OCI-LY7 (cell line): ENCODE measurements around the gene LIN37. TPM values are rescaled to one million over a fixed set of nuclear protein-coding genes. Genes with fewer than 3 reads are reported as not detected.
A peak's percentile ranks its signal among the peaks of the same experiment; 100 is the strongest.

Source experiments
- BruUV-seq: library from RNA; stranded (reverse); fragments of 400-500 nt; replicated peaks from 2 replicates; lab custom pipeline; 2021; lab: Mats Ljungman, UMichigan
- CTCF ChIA-PET: fragments of 300-600 bp; sonication (Branson Sonifier 250); formaldehyde crosslinking; loops from one replicate; lab custom pipeline; 2022; ENCODE audit warnings: antibody characterized with exemption; ENCODE audit not compliant: unreplicated experiment; lab: Charles Lee
- POLR2A ChIA-PET: fragments of 300-600 bp; sonication (Branson Sonifier 250); formaldehyde crosslinking; loops from one replicate; lab custom pipeline; 2022; ENCODE audit warnings: antibody characterized with exemption; lab: Charles Lee
- DNase-seq: peaks from one replicate; pipeline ENCODE4 v3.0.0-alpha.2; 2015; ENCODE audit warnings: low spot score
- H2AFZ ChIP-seq: fragments of 200-600 bp; sonication (generic), shearing (Covaris generic); 2 replicates; pipeline ENCODE4 v1.6.1; 2014; ENCODE audit warnings: mild to moderate bottlenecking, antibody characterized with exemption, low read length, moderate library complexity
- H3K27ac ChIP-seq: fragments of 200-600 bp; sonication (generic); 2 replicates; pipeline ENCODE4 v1.5.1; 2014; ENCODE audit warnings: mixed run types, low read depth, mild to moderate bottlenecking, moderate library complexity, low read length, inconsistent platforms; ENCODE audit not compliant: poor library complexity, severe bottlenecking
- H3K36me3 ChIP-seq: fragments of 200-600 bp; sonication (generic); 2 replicates; pipeline ENCODE4 v1.6.1; 2014; ENCODE audit warnings: mild to moderate bottlenecking, antibody characterized with exemption, low read length, moderate library complexity, mixed read lengths; ENCODE audit not compliant: insufficient read depth
- H3K4me1 ChIP-seq: fragments of 200-600 bp; sonication (generic); 2 replicates; pipeline ENCODE4 v1.5.1; 2014; ENCODE audit warnings: mild to moderate bottlenecking, low read length; ENCODE audit not compliant: insufficient read depth, poor library complexity, severe bottlenecking
- H3K4me2 ChIP-seq: fragments of 200-600 bp; sonication (generic); 2 replicates; pipeline ENCODE4 v1.6.1; 2014; ENCODE audit warnings: mild to moderate bottlenecking, low read length
- H3K4me3 ChIP-seq: fragments of 200-600 bp; sonication (generic); 2 replicates; pipeline ENCODE4 v1.5.1; 2014; ENCODE audit warnings: mild to moderate bottlenecking, low read depth, low read length; ENCODE audit not compliant: poor library complexity, severe bottlenecking
- H3K79me2 ChIP-seq: fragments of 200-600 bp; sonication (generic); 2 replicates; pipeline ENCODE4 v1.6.1; 2016; ENCODE audit warnings: low read depth, mild to moderate bottlenecking, low read length, moderate library complexity, mixed read lengths; ENCODE audit not compliant: insufficient read depth
- H3K9me2 ChIP-seq: fragments of 200-600 bp; sonication (generic); 2 replicates; pipeline ENCODE4 v1.6.1; 2016; ENCODE audit warnings: mild to moderate bottlenecking, low read length, mixed read lengths; ENCODE audit not compliant: insufficient read depth
- H3K9me3 ChIP-seq: fragments of 200-600 bp; sonication (generic); 2 replicates; pipeline ENCODE4 v1.6.1; 2014; ENCODE audit warnings: mild to moderate bottlenecking, mixed run types, low read length, mixed read lengths
- H4K20me1 ChIP-seq: fragments of 200-600 bp; sonication (generic); 2 replicates; pipeline ENCODE4 v1.6.1; 2014; ENCODE audit warnings: mild to moderate bottlenecking, antibody characterized with exemption, low read length, moderate library complexity, mixed read lengths; ENCODE audit not compliant: insufficient read depth
- EZH2phosphoT487 ChIP-seq: fragments of 200-600 bp; sonication (generic); IDR thresholded peaks from 2 replicates; pipeline ENCODE4 v1.6.1; 2018; ENCODE audit warnings: low read depth, borderline replicate concordance, mild to moderate bottlenecking, mixed run types, antibody characterized with exemption, low read length, moderate library complexity, mixed read lengths
- intact Hi-C: fragments of 100-400 bp; cut with micrococcal nuclease; formaldehyde crosslinking; loops from one replicate; pipeline ENCODE4 v1.10.0; 2022; ENCODE audit not compliant: unreplicated experiment
- total RNA-seq, 2 experiments: library from RNA; depleted of rRNA in 1 of 2; stranded (reverse); fragments of >200 nt in 1 of 2; shearing (Covaris generic) in 1 of 2; gene quantifications; 2 replicates each; pipeline ENCODE4 v1.2.3, GENCODE V29; 2014 to 2022
- TF ChIP-seq, protein P1 (sequence below): fragments of 200-600 bp; sonication (generic); conservative IDR thresholded peaks from 2 replicates; pipeline ENCODE4 v1.5.1; 2014; ENCODE audit warnings: mild to moderate bottlenecking, antibody characterized with exemption, low read length, moderate library complexity, mixed read lengths

LIN37 gene
- total RNA-seq, 2 experiments from 2014 or later: 11.6 to 11.7 TPM

- H3K9me3 ChIP-seq: no peaks in the 10 kb centered on the region
- intact Hi-C loops: no loop called here
Measured at GRCh38 chr19:35713506-35713850, 34.9 kb upstream of the LIN37 start.

GRCh38 chr19:35713904-35714495 is 34.4 kb upstream of the LIN37 start:
- ChIA-PET CTCF (interaction anchor here (0.6 to 1.0 kb wide), 2 partner anchors 20 to 395 kb away, joined by 3 to 7 read pairs; no protein-coding TSS in a partner anchor), POLR2A (interaction anchor here (1.3 kb wide), 1 partner anchor 17 kb away, joined by 3 read pairs; no protein-coding TSS in a partner anchor)
- BruUV-seq: no TSS peak
- no peak for DNase-seq
- no peak overlapping the region for H2AFZ ChIP-seq
- TF ChIP-seq, protein P1, sequence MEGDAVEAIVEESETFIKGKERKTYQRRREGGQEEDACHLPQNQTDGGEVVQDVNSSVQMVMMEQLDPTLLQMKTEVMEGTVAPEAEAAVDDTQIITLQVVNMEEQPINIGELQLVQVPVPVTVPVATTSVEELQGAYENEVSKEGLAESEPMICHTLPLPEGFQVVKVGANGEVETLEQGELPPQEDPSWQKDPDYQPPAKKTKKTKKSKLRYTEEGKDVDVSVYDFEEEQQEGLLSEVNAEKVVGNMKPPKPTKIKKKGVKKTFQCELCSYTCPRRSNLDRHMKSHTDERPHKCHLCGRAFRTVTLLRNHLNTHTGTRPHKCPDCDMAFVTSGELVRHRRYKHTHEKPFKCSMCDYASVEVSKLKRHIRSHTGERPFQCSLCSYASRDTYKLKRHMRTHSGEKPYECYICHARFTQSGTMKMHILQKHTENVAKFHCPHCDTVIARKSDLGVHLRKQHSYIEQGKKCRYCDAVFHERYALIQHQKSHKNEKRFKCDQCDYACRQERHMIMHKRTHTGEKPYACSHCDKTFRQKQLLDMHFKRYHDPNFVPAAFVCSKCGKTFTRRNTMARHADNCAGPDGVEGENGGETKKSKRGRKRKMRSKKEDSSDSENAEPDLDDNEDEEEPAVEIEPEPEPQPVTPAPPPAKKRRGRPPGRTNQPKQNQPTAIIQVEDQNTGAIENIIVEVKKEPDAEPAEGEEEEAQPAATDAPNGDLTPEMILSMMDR: no peak
- no peak for TF ChIP-seq EZH2phosphoT487
- H3K36me3 ChIP-seq: no peaks in the 10 kb centered on the region
- peak overlapping the region; percentile 9; the same call in 1 of the 2 replicates for H3K4me2 ChIP-seq
- intact Hi-C loops: no loop called here
- no peaks in the 10 kb centered on the region for H3K9me3 ChIP-seq
- H3K79me2 ChIP-seq: peaks cover 9% of the 10 kb centered on the region
- peaks cover 63% of the 10 kb centered on the region for H3K4me1 ChIP-seq
- H3K27ac ChIP-seq: no peak overlapping the region
- H3K9me2 ChIP-seq: no peaks in the 10 kb centered on the region
- H3K4me3 ChIP-seq: no peak overlapping the region
- peaks cover 1% of the 10 kb centered on the region for H4K20me1 ChIP-seq

More at GRCh38 chr19:35713506-35713850, 34.9 kb upstream of the LIN37 start:
- no peak overlapping the region for H3K27ac ChIP-seq
- H2AFZ ChIP-seq: no peak overlapping the region
- no peak overlapping the region for H3K4me3 ChIP-seq
- BruUV-seq: no TSS peak
- no peaks in the 10 kb centered on the region for H4K20me1 ChIP-seq
- ChIA-PET POLR2A (no interaction called here), CTCF (no interaction called here)
- peaks cover 4% of the 10 kb centered on the region for H3K79me2 ChIP-seq
- peaks cover 61% of the 10 kb centered on the region for H3K4me1 ChIP-seq
- no peaks in the 10 kb centered on the region for H3K36me3 ChIP-seq
- no peak overlapping the region for H3K4me2 ChIP-seq
- H3K9me2 ChIP-seq: no peaks in the 10 kb centered on the region
- no peak for TF ChIP-seq EZH2phosphoT487
- TF ChIP-seq, protein P1: no peak
- DNase-seq: no peak
